HL-60 (cell line): ENCODE data around the gene EXTL1.

Experiments used
- CTCF ChIP-seq: IDR thresholded peaks from one replicate; pipeline ENCODE4 v1.5.1; 2011; ENCODE audit warnings: low read length, control low read depth, inconsistent platforms; ENCODE audit not compliant: insufficient read depth
- GABPA ChIP-seq: IDR thresholded peaks from 2 replicates; pipeline ENCODE4 v1.6.1; 2012; ENCODE audit warnings: low read depth
- POLR2AphosphoS5 ChIP-seq: IDR thresholded peaks from 2 replicates; pipeline ENCODE4 v1.6.1; 2012; ENCODE audit warnings: low read depth

- TF ChIP-seq CTCF: no peak
- no peak for TF ChIP-seq POLR2AphosphoS5
- no peak for TF ChIP-seq GABPA
Observed at GRCh38 chr1:25994402-25995150, 27.0 kb upstream of the EXTL1 start.
